K562 (cell line): ENCODE measurements around the gene TDRD12. TPM values are rescaled to one million over a fixed set of nuclear protein-coding genes. Genes with fewer than 3 reads are reported as not detected.
A peak's percentile ranks its signal among the peaks of the same experiment; 100 is the strongest.
"Not testable (repeated sequence)": the region's sequence is repeated elsewhere in the genome, so short reads cannot be mapped to it uniquely, and the experiment has no call there.

Source experiments
- ATAC-seq: fragments of 200-7000 bp; cut with Tn5 transposase; 3 replicates; pipeline ENCODE4 v1.9.1; 2020; ENCODE audit warnings: moderate library complexity
- BruUV-seq: library from RNA; stranded (reverse); fragments of 400-500 nt; replicated peaks from 2 replicates; lab custom pipeline; 2021; lab: Mats Ljungman, UMichigan
- CTCF ChIA-PET: fragments of 300-600 bp; formaldehyde crosslinking; extraction: SDS; loops from one replicate; lab custom pipeline; 2021; ENCODE audit warnings: low intra/inter-chr PET ratio; lab: Yijun Ruan, JAX
- POLR2A ChIA-PET: fragments of 300-600, 350-650 bp; sonication (Branson Sonifier 250); formaldehyde crosslinking; extraction: SDS; loops from one replicate; lab custom pipeline; 2021; ENCODE audit warnings: antibody characterized with exemption, inconsistent platforms; lab: Yijun Ruan, JAX
- DNase-seq, 4 experiments: peaks; one replicate each; pipeline versions ENCODE4 v3.0.0 to v3.0.0-alpha.2; 2011 to 2018; ENCODE audit warnings: low spot score in 3 of 4, mixed read lengths in 3 of 4; ENCODE audit errors: extremely low read depth in 1 of 4
- FAIRE-seq: peaks from 2 replicates; lab custom pipeline; 2011; peaks lifted over from hg19 to GRCh38; lab: Jason Lieb, UNC
- H2AFZ ChIP-seq: 2 replicates; pipeline ENCODE4 v1.6.0; 2011; ENCODE audit warnings: low read depth, low read length, control low read depth, inconsistent platforms
- H3K27ac ChIP-seq: fragments of 200-600 bp; 3 replicates; pipeline ENCODE4 v1.8.0; 2011; ENCODE audit warnings: low read depth, mild to moderate bottlenecking, control low read depth, inconsistent platforms, low read length, moderate library complexity, mixed read lengths; ENCODE audit errors: extremely low read depth
- H3K27me3 ChIP-seq, 2 experiments: fragments of 300-600 bp in 1 of 2; 2 replicates in 1 of 2; 3 replicates in 1 of 2; pipeline versions ENCODE4 v1.6.0 to v1.8.0; 2011; ENCODE audit warnings: inconsistent platforms in 2 of 2, low read length in 2 of 2, mild to moderate bottlenecking in 1 of 2, mixed read lengths in 1 of 2, moderate library complexity in 1 of 2; ENCODE audit not compliant: control insufficient read depth in 2 of 2, insufficient read depth in 2 of 2
- H3K36me3 ChIP-seq: fragments of 300-600 bp; 3 replicates; pipeline ENCODE4 v1.8.0; 2011; ENCODE audit warnings: mild to moderate bottlenecking, low read length, inconsistent platforms; ENCODE audit not compliant: control insufficient read depth, insufficient read depth
- H3K4me1 ChIP-seq, 2 experiments: fragments of 200-600 bp in 1 of 2; replicated peaks in 1 of 2; 2 replicates in 1 of 2; 3 replicates in 1 of 2; pipeline versions ENCODE4 v1.5.1 to v1.8.0; 2011; ENCODE audit warnings: inconsistent platforms in 2 of 2, low read length in 2 of 2, mild to moderate bottlenecking in 1 of 2, mixed read lengths in 1 of 2, moderate library complexity in 1 of 2; ENCODE audit not compliant: control insufficient read depth in 2 of 2, insufficient read depth in 2 of 2
- H3K4me2 ChIP-seq: 2 replicates; pipeline ENCODE4 v1.6.1; 2011; ENCODE audit warnings: low read length, control low read depth, inconsistent platforms, mixed read lengths; ENCODE audit not compliant: insufficient read depth
- H3K4me3 ChIP-seq: fragments of 200-600 bp; sonication (generic), shearing (Covaris generic); 2 replicates; pipeline ENCODE4 v1.5.1; 2016; ENCODE audit warnings: control low read depth, inconsistent platforms
- H3K79me2 ChIP-seq: fragments of 200-600 bp; 3 replicates; pipeline ENCODE4 v1.8.0; 2011; ENCODE audit warnings: low read length, inconsistent platforms; ENCODE audit not compliant: control insufficient read depth, insufficient read depth
- H3K9ac ChIP-seq, 2 experiments: 2 replicates each; pipeline versions ENCODE4 v1.6.0 to v1.6.1; 2011; ENCODE audit warnings: low read depth in 2 of 2, low read length in 2 of 2, control low read depth in 1 of 2, inconsistent platforms in 1 of 2, mild to moderate bottlenecking in 1 of 2, mixed read lengths in 1 of 2; ENCODE audit not compliant: insufficient read depth in 1 of 2
- H3K9me1 ChIP-seq: one replicate; pipeline ENCODE4 v1.6.0; 2011; ENCODE audit warnings: inconsistent platforms, mild to moderate bottlenecking, low read length, moderate library complexity; ENCODE audit not compliant: control insufficient read depth, insufficient read depth
- H3K9me3 ChIP-seq: replicated peaks from 2 replicates; pipeline ENCODE4 v1.5.1; 2011; ENCODE audit warnings: low read depth, low read length, inconsistent platforms; ENCODE audit not compliant: control insufficient read depth, insufficient read depth
- H4K20me1 ChIP-seq: replicated peaks from 2 replicates; pipeline ENCODE4 v1.6.1; 2011; ENCODE audit warnings: low read length, inconsistent platforms, mixed read lengths; ENCODE audit not compliant: control insufficient read depth, insufficient read depth
- HMGXB4 ChIP-seq: sonication (generic); formaldehyde crosslinking; IDR thresholded peaks from 2 replicates; pipeline ENCODE4 v1.8.1; 2023; ENCODE audit warnings: mild to moderate bottlenecking, missing genetic modification reagents
- L3MBTL2 ChIP-seq: fragments of 450-650 bp; IDR thresholded peaks from 2 replicates; pipeline ENCODE4 v1.6.1; 2016; ENCODE audit warnings: mild to moderate bottlenecking, moderate library complexity
- ZNF507 ChIP-seq: conservative IDR thresholded peaks from 2 replicates; pipeline ENCODE4 v1.6.1; 2017; ENCODE audit warnings: missing genetic modification characterization, missing compliant biosample characterization
- WGBS: fragments of 100-300 bp; shearing (Covaris generic); methylation state at CpG from one replicate; pipeline ENCODE4 v1.1.6; 2016; ENCODE audit warnings: low coverage, mixed read lengths; ENCODE audit not compliant: insufficient coverage; ENCODE audit errors: missing lambda C conversion rate; 5-methylcytosine and 5-hydroxymethylcytosine counted together
- in situ Hi-C: fragments of 300-500 bp; cut with MboI; formaldehyde crosslinking; loops from 4 replicates; pipeline ENCODE4 v1.15.0; 2018; ENCODE audit warnings: inconsistent platforms, mixed read lengths
- intact Hi-C: fragments of 100-400 bp; cut with micrococcal nuclease; formaldehyde crosslinking; loops from 2 replicates; pipeline ENCODE4 v1.14.2; 2022
- polyA plus RNA-seq, 8 experiments: library from polyadenylated mRNA; depleted of rRNA in 4 of 8; stranded (reverse) in 5 of 8; unstranded in 3 of 8; fragments of >200 nt; fragmentation: Nextera tagmentation in 2 of 8; fragmentation: Illumina TruSeq in 1 of 8; extraction: Ambion mirVana in 2 of 8; extraction: Trizol in 1 of 8; gene quantifications; 2 replicates each; pipeline versions ENCODE4 v1.2.1 to v1.2.3, GENCODE V29; 2011 to 2014; ENCODE audit warnings: inconsistent platforms in 1 of 8, missing spikeins in 1 of 8
- total RNA-seq, 7 experiments: library from RNA; depleted of rRNA in 6 of 7; stranded (reverse); fragments of >200 nt in 6 of 7; fragmentation: Illumina TruSeq in 2 of 7; extraction: Trizol in 2 of 7; gene quantifications; 2 replicates each; pipeline versions ENCODE4 v1.2.1 to v1.2.3, GENCODE V29; 2011 to 2021; ENCODE audit warnings: low replicate concordance in 1 of 7

The TDRD12 gene
- total and polyA plus RNA-seq, 9 of the 15 experiments (the other 6 are each of a cell fraction or from before 2014, with no cell fraction given), result 0.03 TPM; not detected in 8

- H3K4me2 ChIP-seq, result no peak overlapping the region
- TF ChIP-seq HMGXB4 (CRISPR knock-in tag) (no peak), L3MBTL2 (peak; percentile 37; the same call in 1 of the 2 replicates)
- no peaks in the 10 kb centered on the region for H3K9me1 ChIP-seq
- DNase-seq, result no peak
- H4K20me1 ChIP-seq, result no peaks in the 10 kb centered on the region
- no peak overlapping the region for H2AFZ ChIP-seq
- H3K27ac ChIP-seq, result no peak overlapping the region
- H3K9ac ChIP-seq, result no peak overlapping the region
- no peaks in the 10 kb centered on the region for H3K9me3 ChIP-seq
- H3K79me2 ChIP-seq, result no peaks in the 10 kb centered on the region
- in situ Hi-C loops (no loop called here), intact Hi-C loops (no loop called here)
- peaks cover 4 to 12% of the 10 kb centered on the region in 2 experiments; a peak in 3 of 5 replicates for H3K27me3 ChIP-seq
- no peak for FAIRE-seq
- WGBS, result under 1% methylated on average over 19 of the region's 19 CpGs
- ATAC-seq, result no peak
- no peak overlapping the region for H3K4me3 ChIP-seq
- ChIA-PET POLR2A (interaction anchor here (1.0 kb wide), 1 partner anchor 1664 kb away, joined by 3 read pairs; no protein-coding TSS in a partner anchor), CTCF (no interaction called here)
- H3K4me1 ChIP-seq, result no peaks in the 10 kb centered on the region
- H3K36me3 ChIP-seq, result no peaks in the 10 kb centered on the region
- no TSS peak for BruUV-seq
Observed at GRCh38 chr19:32843716-32844245, 124.2 kb downstream of the TDRD12 start.

GRCh38 chr19:32848035-32848434, 128.5 kb downstream of the TDRD12 start:
- H3K9me3 ChIP-seq, H3K9me1 ChIP-seq, ATAC-seq, H3K9ac ChIP-seq, CTCF ChIA-PET, H3K27me3 ChIP-seq, BruUV-seq, H3K27ac ChIP-seq, POLR2A ChIA-PET, intact Hi-C loops, H4K20me1 ChIP-seq, H3K4me3 ChIP-seq, H3K4me1 ChIP-seq, H3K79me2 ChIP-seq, H3K36me3 ChIP-seq, H3K4me2 ChIP-seq, FAIRE-seq, H2AFZ ChIP-seq, DNase-seq, in situ Hi-C loops: not testable (repeated sequence)
- WGBS, result no CpG with 5 or more reads among the region's 2 CpGs
- TF ChIP-seq ZNF507, result peak; percentile 78; the same call in 1 of the 2 replicates
